ENCODE results near the gene SLC20A1. TPM values are rescaled to one million over a fixed set of nuclear protein-coding genes. Genes with fewer than 3 reads are reported as not detected.
"Not testable (repeated sequence)": the region's sequence is repeated elsewhere in the genome, so short reads cannot be mapped to it uniquely, and the experiment has no call there.

Gene SLC20A1
- total and polyA plus RNA-seq, 11 donors: 5.6 to 51.7 (median 12.0) TPM

DNA sequence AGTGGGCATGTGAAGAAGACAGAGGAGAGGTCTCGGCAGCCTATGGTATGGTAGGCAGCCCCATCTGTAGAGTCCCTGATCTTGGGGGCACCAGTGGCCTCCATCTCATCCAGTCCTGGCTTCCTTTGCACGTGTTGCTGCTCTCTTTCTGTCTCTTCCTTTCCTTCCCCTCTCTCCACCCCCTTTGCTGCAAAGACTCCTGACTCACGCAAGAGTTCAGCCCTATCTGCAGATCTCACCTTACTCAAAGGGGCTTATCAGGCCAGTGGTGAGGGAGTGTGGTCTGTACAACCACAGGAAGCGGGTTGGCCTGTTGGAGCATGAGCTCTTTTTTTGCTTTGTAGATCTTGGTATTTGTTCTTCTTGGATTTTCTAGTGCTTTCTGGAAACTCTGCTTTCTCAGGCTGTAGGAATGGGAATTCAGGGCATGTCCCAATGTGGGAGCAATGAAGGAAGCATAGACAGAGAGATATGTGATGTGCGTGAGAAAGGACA lies 60.5 kb downstream of the SLC20A1 start:
- Histone ChIP-seq H3K9me3 (no peaks in the 10 kb centered on the region), H3K4me1 (peaks cover 0 to 50% (median 0%) of the 10 kb centered on the region in 12 donors), H3K27ac (no peak overlapping the region), H3K4me3 (no peak overlapping the region), H3K36me3 (no peaks in the 10 kb centered on the region), H3K27me3 (peaks cover 0 to 7% (median 0%) of the 10 kb centered on the region in 9 donors)
- TF ChIP-seq POLR2A (IDR thresholded peaks at IDR 0.05): no peak
- TF ChIP-seq, protein P1, sequence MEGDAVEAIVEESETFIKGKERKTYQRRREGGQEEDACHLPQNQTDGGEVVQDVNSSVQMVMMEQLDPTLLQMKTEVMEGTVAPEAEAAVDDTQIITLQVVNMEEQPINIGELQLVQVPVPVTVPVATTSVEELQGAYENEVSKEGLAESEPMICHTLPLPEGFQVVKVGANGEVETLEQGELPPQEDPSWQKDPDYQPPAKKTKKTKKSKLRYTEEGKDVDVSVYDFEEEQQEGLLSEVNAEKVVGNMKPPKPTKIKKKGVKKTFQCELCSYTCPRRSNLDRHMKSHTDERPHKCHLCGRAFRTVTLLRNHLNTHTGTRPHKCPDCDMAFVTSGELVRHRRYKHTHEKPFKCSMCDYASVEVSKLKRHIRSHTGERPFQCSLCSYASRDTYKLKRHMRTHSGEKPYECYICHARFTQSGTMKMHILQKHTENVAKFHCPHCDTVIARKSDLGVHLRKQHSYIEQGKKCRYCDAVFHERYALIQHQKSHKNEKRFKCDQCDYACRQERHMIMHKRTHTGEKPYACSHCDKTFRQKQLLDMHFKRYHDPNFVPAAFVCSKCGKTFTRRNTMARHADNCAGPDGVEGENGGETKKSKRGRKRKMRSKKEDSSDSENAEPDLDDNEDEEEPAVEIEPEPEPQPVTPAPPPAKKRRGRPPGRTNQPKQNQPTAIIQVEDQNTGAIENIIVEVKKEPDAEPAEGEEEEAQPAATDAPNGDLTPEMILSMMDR (IDR thresholded peaks at IDR 0.05): no peak
- ATAC-seq: no peak
- 37 to 51% (median 47%) methylated on average over 5 of the region's 5 CpGs for WGBS, 4 donors
- no peak for DNase-seq
- intact Hi-C loops (cut with DNase I): no loop called here

DNA sequence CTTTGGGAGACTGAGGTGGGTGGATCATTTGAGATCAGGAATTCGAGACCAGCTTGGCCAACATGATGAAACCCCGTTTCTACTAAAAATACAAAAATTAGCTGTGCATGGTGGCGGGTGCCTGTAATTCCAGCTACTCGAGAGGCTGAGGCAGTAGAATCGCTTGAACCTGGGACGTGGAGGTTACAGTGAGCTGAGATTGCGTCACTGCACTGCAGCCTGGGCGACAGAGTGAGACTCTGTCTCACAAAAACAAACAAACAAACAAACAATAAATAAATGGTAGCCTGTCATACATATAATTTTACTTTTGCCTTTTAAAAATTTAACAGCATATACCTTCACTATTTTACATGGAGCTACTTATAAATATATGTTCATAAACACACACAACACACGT lies 61.2 kb downstream of the SLC20A1 start:
- Histone ChIP-seq H3K4me1 (peaks cover 0 to 43% (median 0%) of the 10 kb centered on the region in 12 donors), H3K27ac (peak overlapping the region in 1 of 12 donors; percentile 78)
- H3K9me3 ChIP-seq; H3K27me3 ChIP-seq; DNase-seq; H3K36me3 ChIP-seq; ATAC-seq; intact Hi-C loops (cut with DNase I); H3K4me3 ChIP-seq: not testable (repeated sequence)
- 82 to 90% (median 88%) methylated on average over 9 of the region's 9 CpGs for WGBS, 4 donors

DNA sequence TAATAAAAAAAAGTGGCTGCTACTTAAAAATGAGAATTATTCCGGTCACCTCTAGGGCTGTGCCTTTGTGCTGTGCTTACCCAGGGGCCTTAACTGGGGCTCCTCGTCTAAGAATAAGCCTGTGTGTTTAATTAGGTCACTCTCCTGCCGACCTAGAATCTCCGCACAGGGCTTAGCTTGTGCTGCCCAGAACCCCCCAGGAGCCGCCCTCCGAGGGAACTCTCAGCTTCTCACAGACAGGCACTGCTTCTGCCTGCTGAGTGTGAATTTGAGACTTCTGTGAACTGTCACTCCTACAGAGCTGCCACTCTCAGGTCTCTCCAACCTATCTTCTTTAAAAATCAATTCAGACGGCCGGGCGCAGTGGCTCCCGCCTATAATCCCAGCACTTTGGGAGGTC lies 63.2 kb downstream of the SLC20A1 start:
- TF ChIP-seq POLR2A (IDR thresholded peaks at IDR 0.05): no peak
- TF ChIP-seq, protein P1 (IDR thresholded peaks at IDR 0.05): no peak
- ATAC-seq: no peak
- no peak for DNase-seq
- intact Hi-C loops (cut with DNase I): no loop called here
- Histone ChIP-seq H3K4me3 (no peak overlapping the region), H3K27me3 (peaks cover 0 to 7% (median 0%) of the 10 kb centered on the region in 9 donors), H3K9me3 (no peaks in the 10 kb centered on the region), H3K27ac (peak overlapping the region in 1 of 12 donors; percentile 78), H3K36me3 (no peaks in the 10 kb centered on the region), H3K4me1 (peaks cover 0 to 38% (median 0%) of the 10 kb centered on the region in 12 donors)
- WGBS, 4 donors: 58 to 63% (median 61%) methylated on average over 10 of the region's 10 CpGs

DNA sequence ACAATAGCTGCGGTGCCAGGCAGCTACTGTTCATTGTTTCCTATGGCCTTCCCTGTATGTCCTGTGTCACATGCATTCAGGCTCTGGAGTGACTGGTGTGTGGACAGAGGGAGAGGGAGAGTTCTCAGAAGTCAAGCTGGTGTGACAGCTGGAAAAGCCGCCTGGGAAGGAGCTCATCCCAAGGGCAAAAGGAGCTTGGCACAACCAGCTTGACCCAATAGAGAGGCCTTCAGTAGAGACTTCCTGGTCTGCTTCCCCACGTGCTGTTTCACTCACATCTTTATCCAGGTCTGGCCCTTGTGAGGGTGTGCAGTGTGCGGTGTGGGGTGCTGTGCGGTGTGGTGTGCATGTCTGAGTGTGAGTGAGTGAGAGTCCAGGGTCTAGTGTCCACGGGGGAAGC lies 64.0 kb downstream of the SLC20A1 start:
- no peak for DNase-seq
- intact Hi-C loops (cut with DNase I): no loop called here
- no peaks in the 10 kb centered on the region for H3K36me3 ChIP-seq
- no peaks in the 10 kb centered on the region for H3K9me3 ChIP-seq
- TF ChIP-seq POLR2A (IDR thresholded peaks at IDR 0.05): no peak
- TF ChIP-seq, protein P1 (IDR thresholded peaks at IDR 0.05): no peak
- WGBS, 4 donors: 70 to 86% (median 83%) methylated on average over 6 of the region's 6 CpGs
- H3K27me3 ChIP-seq: peaks cover 0 to 7% (median 0%) of the 10 kb centered on the region in 9 donors
- no peak overlapping the region for H3K4me3 ChIP-seq
- H3K4me1 ChIP-seq: peaks cover 0 to 38% (median 0%) of the 10 kb centered on the region in 12 donors
- H3K27ac ChIP-seq: no peak overlapping the region
- no peak for ATAC-seq

Measured in heart left ventricle (tissue), 16 donors.